Central memory CD4-positive, alpha-beta T cell (primary cell): ENCODE measurements around the gene NCR3LG1.

ENCODE experiments used
- DNase-seq: peaks from one replicate; pipeline ENCODE4 v3.0.0; 2022

NCR3LG1 gene

DNA sequence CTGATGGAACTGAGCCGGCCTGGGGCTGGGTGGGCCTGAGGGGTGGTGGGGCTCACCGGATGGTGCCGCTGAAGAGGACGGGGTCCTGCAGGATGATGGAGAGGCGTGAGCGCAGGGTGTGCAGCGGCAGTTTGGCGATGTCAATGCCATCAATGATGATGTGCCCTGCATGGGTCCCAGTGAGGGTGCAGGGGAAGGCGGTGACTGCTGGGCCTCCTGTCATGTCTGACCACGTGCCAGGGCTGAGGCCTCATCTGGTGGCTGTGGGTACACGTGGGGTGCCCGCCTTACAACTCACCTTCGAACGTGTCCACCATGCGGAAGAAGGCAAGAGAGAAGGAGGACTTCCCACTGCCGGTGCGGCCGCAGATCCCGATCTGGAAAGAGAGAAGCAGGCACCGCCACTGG lies 44.0 kb downstream of the NCR3LG1 start:
- DNase-seq, result no peak

DNA sequence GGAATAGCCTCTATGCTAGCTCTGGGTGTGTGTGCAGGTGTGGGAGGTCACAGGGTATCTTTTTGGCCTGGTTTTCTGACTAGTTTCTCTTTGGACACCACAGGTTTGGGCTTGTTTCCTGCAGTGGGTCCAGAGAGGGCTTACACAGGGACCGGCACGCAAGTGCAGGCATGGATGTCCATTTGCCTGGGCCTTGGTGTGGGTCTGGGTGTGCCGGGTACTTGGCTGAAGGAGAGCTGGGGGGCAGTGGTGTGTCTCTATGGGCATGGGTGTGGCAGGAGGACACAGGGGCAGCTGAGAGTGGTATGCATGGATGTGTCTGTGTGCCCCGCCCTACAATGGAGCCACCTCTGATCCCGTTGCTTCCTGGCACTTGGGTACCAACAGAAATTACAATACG lies 44.4 kb downstream of the NCR3LG1 start:
- no peak for DNase-seq

DNA sequence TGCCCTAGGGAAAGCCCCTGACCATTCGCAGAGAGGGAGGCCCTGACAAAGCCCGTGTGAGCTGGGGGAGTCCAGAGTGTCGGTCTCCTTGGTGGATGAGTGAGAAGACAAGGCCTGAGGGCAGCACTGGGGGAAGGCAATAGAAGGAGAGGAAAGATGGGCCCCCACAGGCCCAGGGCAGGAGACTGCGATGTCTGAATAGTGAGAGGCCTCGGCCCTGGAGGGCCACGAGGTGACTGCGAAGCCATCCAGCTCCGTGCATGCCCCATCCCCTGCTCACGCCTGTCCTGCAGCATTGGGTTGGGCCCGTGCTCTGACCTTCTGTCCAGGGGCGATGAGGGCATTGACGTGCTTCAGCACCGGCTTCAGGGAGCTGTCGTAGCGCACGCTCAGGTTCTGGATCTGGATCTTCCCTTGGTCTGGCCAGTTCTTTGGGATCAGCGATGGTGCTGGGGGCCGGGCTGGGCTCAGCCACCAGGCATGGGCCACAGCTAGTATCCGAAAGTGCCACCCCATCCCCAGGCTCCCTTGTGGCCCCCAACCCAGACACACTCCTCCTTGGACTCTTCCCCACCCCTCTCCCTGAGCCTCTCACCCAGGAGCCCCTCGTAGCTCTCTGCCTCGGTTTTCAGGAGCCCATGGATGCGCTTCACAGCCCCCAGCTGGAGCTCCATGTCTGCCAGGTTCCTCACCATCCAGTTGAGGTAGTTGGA lies 45.2 kb downstream of the NCR3LG1 start:
- no peak for DNase-seq

DNA sequence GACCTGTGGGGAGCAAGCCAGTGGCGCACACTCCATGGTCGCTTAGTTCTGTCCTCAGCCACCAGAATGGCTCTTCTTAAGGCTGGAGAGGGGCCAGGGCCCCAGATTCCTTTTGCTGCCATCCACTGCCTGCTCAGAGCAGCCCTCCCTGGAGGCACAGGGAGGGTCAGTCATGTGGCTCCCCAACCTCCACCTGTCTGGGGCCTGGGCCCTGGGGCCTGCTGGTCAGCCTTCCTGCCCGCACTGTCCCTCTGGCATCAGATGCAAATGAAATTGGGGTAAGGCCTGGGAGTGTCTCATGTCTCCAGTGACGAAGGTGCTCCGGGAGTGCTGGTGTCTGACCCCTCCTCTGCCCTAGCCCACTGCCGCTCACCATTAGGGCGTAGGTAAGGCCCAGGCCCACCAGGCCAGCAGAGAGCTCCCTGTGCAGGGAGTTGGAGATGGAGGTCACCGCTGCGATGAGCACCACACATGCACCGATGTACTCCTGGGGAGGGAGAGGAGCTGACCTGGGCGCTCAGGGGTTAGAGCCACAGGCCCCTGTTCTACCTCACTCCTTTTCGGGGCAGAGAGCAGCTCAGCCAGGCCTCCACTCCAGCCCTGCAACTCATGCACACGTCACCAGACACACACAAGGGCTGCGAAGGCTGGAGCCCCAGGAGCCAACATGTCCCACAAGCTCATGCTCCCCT lies 45.9 kb downstream of the NCR3LG1 start:
- DNase-seq, result no peak

DNA sequence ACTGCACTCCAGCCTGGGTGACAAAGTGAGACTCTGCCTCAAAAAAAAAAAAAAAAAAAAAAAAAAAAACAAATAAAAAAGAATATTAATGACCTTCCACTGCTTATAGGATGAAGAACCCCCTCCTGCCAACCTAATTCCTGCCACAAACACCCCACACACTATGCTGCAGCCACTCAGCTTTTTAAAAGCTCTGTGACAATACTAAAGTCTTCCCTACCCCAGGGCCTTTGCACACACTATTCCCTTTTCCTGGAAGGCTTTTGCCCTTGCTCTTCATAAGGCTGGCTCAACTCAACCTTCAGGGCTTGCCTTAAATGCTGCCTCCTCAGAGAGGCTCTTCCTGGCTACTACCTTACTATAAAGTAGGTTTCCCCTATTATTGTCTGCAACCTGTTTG lies 47.6 kb downstream of the NCR3LG1 start:
- no peak for DNase-seq

DNA sequence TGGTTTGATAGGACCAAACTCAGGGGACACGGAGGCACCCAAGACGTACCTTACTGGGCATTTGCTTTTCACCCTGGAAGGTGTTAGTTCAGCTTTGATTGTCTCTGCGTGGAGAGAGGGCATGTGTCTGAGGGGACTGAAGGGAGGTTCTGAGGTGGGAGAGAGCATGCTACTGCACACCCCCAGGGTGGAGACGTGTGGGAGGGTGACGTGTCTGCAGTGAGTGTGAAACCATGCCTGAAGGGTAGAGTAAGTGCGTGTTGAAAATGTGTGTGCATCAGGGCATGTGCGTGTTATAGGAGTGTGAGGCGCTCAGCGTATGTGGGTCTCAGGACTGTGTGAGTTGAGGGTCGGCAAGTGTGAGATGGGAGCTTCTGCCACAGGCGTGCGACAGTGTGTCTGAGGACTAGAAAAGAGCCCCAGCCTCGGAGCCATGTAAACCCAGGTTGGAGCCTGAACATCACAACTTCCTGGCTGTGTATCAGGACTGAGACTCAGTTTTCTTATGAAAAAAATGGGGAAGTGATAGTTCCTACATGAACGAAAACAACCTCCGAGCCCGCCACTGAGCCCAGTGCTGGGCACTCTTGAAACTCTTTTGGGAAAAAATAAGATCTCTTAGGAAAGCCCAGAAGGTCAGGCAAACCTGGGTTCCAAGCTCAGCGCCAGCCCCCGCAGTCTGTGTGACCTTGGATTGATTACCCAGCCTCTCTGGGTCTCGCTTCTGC lies 48.6 kb downstream of the NCR3LG1 start:
- DNase-seq, result no peak

DNA sequence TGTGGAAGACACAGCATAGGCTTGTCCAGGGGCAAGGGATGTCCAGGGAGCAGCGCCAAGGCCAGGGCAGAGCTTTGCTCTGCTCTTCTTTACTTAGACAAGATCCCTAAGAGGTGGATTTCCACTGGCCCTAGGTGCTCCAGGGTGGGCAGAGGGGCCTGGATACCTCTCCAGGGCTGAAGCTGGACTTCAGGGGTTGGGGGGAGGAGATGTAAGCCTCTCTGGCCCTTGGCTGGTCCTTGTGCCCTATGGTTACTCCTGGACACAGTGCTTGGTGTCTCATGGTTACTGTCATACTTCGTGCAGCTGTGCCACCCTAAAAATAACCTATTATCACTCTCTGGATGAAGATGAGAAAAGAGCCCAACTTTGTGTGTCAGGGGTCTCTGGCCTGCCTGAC lies 49.7 kb downstream of the NCR3LG1 start:
- DNase-seq, result no peak

DNA sequence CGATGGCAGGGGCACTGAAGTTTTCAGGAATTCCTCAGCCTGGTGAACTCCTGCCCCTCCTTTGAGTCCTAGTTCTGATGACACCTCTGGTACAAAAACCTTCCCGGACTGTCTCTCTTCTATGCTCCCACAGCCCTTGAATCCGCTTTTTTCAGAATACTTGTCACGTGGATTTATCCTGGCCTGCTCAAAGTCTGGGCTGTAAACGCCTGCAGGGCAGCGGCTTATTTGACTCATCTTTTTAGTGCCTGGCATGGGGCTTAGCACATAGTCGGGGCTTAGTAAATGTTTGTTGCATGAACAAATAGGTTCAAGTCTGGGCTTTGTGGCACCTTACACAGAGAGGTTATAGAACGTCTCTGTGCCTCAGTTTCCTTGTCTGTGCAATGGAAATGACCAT lies 50.2 kb downstream of the NCR3LG1 start:
- DNase-seq, result no peak

DNA sequence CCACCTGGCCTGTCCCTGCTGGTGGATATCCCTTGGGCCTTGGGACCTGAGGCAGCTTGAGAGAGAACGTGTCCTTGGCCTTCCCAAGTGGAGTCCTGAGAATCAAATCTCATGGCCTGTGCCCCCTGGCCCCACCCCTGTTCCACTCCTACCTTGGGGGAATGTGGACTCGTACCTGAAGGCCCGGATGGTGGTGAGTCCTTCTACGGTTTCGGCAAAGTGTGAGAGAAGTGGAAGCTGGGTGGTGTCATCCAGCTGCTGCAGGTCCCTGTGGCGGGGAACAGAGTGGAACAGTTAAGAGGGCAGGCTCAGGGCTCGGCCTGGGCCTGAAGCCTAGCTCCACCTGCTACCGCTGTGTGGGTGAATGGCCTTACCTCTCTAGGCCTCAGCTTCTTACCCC lies 50.9 kb downstream of the NCR3LG1 start:
- DNase-seq, result no peak

DNA sequence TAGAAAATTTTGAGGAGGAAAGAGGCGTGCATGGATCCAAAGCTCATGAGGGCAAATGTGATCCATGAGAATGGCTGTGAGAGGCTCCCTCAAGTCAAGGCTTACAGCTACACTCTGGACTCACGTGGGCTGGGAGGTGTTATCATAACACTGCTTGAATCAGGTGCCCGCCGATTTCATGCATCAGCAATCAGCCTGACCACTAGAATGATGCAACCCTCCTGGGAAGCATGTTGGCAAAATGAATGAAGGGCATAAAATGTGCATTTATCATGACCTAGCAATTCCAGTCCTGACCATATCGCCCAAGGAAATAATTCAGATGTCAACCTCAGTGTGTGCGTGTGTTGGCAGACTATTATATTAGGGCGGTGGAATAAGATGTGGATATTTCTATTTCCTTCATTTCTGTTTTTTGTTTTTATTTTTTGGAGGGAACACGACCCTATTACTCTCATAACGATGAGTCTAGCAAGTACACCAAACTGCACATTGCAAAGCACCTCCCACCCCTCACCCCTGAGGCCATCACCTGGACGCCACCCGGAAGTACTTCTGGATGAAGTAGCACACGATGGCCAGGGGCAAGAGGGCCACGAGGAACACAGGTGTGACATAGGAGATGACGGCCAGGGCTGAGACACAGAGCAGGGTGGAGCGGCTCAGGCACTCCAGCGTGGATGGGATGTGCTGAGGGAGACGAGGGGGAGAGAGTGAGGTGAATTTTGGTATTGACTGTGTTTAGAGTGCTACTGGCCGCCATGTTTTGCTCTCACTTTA lies 52.6 kb downstream of the NCR3LG1 start:
- DNase-seq, result no peak

DNA sequence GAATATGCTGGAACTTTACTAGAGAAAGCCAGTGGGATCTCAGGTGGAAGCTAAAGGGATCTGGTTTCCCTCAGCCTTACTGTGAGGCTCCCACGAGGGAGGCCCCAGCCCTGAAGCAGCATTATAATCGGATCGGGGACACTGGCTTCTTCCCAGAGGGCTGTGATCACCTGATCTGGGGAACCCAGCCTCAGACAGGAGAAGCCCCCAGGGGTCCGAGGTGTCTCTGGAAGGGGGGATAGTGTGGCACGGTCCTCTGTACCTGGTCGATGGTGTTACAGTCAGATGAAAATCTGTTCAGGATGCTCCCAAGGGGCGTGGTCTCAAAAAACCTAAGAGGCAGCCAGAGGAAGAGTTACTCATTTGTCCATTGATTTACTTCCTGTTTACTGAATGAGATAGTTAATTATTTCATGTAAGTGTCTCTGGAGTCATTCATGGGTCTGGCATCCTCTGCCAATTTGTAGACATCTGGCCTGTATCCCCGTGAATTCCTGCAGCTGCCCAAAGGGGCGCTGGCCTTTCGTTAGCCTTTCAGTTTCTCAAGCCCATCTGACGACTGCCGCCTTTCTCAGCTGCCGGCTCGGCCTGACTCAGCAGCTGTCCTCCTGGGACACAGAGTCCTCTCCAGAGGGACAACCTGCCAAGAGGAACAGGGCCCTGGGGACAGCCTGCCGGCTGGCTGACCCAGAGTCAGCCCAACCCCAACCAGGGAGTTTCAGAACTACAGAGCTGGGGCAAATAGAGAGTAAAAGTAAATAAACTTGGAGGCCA lies 53.8 kb downstream of the NCR3LG1 start:
- no peak for DNase-seq

DNA sequence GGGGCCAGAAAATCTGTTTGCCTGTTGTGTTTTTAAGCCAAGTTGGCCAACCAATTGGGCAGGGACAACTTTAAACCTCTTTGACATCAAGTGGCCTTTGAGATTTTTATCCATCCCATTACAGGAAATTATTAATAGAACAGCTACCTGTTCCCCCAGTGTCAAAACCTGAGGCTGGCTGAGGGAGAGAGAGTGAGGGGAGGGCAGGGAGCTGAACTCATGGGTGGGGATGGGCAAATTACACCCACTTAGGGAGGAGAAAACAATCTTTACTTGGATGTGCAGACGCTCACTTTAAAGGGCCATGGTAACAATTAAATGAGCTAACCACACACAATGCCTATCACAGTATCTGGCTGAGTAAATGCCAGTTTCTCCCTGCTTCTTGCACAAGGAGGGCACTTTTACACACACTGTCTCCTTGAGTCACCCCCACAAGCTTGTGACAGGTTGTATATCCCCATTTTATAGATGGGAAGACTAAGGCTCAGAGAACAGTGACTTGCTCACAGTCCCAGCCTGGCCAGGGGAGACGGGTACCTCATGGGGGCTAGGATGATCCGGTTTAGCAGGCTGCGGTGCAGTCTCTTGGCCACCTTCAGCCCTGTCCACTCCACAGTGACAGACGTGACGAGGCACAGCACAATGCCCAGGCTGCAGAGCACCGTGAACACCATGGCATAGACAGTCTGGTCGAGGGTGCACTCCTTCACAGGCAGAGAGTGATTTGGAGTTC lies 54.6 kb downstream of the NCR3LG1 start:
- no peak for DNase-seq

DNA sequence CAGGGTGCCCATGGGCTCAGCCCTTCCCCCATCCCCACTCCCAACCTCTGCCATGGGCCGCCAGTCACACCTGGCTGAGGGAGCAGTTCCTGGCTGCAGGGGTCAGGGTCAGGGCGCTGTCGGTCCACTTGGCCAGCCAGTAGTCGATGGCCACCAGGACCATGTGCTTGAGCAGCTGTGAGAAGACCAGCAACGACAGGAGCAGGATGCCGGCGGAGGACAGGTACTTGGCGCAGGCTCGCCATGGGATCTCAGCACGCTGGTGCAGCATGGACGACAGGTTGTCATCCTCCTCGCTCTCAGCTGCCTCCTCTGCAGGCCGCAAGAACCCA lies 55.2 kb downstream of the NCR3LG1 start:
- DNase-seq, result no peak

DNA sequence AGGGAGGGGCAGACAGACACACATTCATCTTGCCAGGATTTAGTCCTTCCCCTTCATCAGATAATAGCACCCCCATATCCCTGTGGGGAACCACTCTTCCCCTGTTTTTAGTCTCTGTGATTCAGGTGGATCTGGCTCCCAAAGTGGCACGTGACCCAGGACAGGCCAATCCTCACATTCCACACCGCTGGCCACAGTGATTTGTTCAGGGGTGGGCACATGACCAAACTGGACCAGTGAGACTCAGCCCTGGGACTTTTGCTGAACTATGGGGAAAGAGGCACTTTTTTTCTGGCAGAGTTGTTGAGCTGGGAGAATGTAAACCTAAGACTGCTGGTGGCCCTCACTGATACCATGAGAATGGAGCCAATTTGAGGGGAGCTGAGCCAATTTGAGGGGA lies 56.0 kb downstream of the NCR3LG1 start:
- DNase-seq, result no peak

DNA sequence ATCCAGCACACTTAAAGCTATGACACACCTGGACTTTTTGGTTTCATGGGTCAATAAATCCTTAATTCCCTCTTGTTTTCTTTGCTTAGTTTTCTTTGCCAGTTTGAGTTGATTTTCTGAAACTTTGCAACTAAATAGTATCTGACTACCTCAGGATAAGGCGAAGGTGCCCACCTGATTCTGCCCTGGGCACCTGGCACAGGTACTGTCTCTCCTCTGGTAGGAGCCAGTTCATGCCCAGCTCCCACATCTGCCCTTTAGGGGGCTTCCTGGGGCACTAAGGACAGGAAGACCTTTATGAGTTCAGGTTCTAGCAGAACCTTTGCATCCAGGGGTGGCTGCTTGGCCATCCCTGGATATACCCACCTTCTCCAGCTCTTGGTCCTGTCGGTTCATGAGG lies 56.4 kb downstream of the NCR3LG1 start:
- no peak for DNase-seq

DNA sequence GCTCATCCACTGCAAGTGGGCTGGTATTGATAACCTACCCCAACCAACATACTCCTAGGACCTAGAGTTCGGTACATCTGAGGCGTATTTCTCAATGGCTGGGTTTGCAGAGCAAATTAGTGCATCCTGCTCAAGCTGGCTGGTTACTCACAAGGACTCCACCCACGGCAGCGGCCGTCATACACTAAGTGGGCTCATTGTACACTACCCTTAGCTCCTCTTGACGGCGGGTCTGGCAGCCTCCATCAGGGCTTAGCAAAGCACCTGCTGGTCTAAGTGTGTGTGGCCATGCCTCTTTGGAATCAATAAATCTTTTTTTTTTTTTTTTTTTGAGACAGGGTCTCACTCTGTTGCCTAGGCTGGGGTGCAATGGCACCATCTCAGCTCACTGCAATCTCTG lies 57.0 kb downstream of the NCR3LG1 start:
- DNase-seq, result no peak

DNA sequence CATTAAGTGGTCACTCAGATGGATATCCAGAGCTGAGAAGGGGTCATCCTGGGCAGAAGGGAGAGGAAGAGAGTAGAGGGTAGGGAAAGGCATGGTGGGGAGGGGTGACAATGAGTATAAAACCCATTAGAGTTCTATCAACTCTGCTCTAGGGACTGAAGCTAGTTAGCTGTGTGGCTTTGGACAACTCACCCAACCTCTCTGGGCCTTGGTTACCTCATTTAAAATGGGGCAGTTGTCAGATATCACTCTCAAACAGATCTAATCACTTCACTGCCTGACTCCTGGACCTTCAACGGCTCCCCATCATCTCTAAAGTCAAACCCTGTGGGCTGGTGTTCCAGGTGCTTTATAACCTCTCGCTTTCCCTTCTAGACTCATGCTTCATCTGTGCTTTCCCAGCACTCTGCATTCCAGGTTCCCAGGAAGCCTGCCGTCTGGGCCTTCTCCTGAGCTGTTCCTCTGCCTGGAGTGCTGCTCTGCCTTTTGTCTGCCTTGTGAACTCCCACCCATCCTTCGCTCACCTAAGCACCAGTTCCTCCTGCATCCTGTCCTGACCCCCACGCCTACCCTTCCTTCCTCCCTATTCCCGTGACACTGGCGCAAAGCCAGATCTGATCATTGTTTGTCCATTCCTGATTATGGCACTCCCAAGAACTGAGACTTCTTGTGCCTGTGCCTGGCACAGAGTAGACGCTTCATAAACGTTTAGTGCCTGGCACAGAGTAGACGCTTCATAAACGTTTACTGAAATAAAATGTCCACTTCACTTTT lies 59.2 kb downstream of the NCR3LG1 start:
- DNase-seq, result no peak

DNA sequence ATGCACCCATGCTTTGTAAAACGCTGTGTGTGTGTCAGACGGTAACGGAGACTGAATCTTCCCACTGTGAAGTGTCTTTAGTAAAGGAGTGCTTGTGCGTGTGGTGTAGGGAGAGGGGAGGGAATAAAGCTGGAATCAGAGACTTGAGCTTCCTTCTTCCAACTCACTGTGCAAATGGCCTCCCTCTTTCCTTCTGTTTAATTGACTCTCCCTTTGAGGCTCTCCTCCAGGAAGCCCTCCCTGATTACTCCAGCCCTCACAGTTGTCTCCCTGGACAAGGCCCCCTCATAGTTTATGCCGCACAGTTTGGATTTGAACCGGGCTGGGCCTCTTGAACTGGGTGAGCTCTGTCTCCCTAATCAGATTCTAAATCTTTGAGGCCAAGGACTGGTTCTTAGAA lies 59.8 kb downstream of the NCR3LG1 start:
- DNase-seq, result no peak

DNA sequence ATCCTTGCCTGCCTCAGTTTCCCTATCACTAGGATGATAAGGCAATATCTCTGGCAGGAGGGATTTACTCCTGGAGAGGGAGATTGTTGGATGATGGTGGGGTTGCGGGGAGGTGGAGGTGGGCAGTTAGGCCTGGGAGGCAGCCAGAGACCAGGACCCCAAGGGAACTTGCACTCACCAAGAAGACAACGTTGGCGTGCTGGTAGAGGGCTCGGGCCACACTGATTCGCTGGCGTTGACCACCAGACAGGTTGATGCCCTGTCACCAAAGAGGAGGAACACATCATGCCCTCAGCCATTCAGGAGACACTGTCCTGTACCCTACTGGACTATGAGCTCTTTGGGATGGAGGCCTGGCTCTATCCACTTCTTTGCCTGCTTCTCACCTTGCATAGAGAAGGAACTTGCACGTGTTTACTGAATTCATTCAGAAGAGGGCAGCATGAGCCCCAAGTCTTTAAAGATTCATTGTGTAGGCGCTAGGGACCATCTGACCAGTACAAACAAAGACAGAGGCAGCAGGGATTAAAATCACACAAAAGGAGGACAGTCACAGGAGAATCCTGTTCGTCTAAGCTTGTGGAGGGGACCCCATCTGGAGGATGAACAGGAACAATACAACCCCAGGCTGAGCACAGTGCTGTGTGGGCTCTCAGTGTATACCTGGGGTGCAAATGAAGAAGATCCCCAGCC lies 61.0 kb downstream of the NCR3LG1 start:
- no peak for DNase-seq
